HCT116 (cell line): ENCODE results near the gene PCYT1B. TPM values are rescaled to one million over a fixed set of nuclear protein-coding genes. Genes with fewer than 3 reads are reported as not detected.

Source experiments
- ATAC-seq: fragments of 200-7000 bp; cut with Tn5 transposase; 2 replicates; pipeline ENCODE4 v1.9.1; 2020; ENCODE audit warnings: mild to moderate bottlenecking, moderate library complexity
- BruUV-seq: library from RNA; stranded (reverse); fragments of 400-500 nt; replicated peaks from 2 replicates; lab custom pipeline; 2021; lab: Mats Ljungman, UMichigan
- CTCF ChIA-PET: fragments of 300-600 bp; sonication (Branson Sonifier 250); formaldehyde crosslinking; loops from one replicate; lab custom pipeline; 2021; ENCODE audit warnings: antibody characterized with exemption; lab: Charles Lee
- POLR2A ChIA-PET: fragments of 300-600, 350-600 bp; sonication (Branson Sonifier 250); formaldehyde crosslinking; loops from one replicate; lab custom pipeline; 2021; ENCODE audit warnings: antibody characterized with exemption; lab: Charles Lee
- RAD21 ChIA-PET, 2 experiments: fragments of 300-600 bp; sonication (Branson Sonifier 250); formaldehyde crosslinking; loops; one replicate each; lab custom pipeline; 2023; ENCODE audit warnings: low total read pairs in 2 of 2; ENCODE audit not compliant: uncharacterized antibody in 2 of 2, unreplicated experiment in 2 of 2, low non-redundant PET in 1 of 2; lab: Charles Lee
- DNase-seq: peaks from one replicate; pipeline ENCODE4 v3.0.0-alpha.2; 2010; ENCODE audit warnings: low read depth, low spot score
- H2AFZ ChIP-seq: fragments of 200-600 bp; shearing (Covaris generic), sonication (generic); 2 replicates; pipeline ENCODE4 v1.6.1; 2017; ENCODE audit warnings: low read depth, mixed run types, mixed read lengths, antibody characterized with exemption, low read length; ENCODE audit not compliant: poor library complexity, severe bottlenecking
- H3K27ac ChIP-seq: 2 replicates; pipeline ENCODE4 v1.5.1; 2012; ENCODE audit warnings: low read depth, low read length
- H3K27me3 ChIP-seq: fragments of 200-600 bp; sonication (generic); 2 replicates; pipeline ENCODE4 v1.6.1; 2016; ENCODE audit warnings: mixed run types, low read length, mixed read lengths; ENCODE audit not compliant: insufficient read depth
- H3K36me3 ChIP-seq, 2 experiments: fragments of 200-500 bp in 1 of 2; fragments of 200-600 bp in 1 of 2; sonication (Bioruptor generic) in 1 of 2; sonication (generic) in 1 of 2; 2 replicates each; pipeline versions ENCODE4 v1.5.1 to v1.6.1; 2014 to 2016; ENCODE audit warnings: low read length in 2 of 2, inconsistent platforms in 1 of 2, mixed read lengths in 1 of 2, mixed run types in 1 of 2; ENCODE audit not compliant: insufficient read depth in 2 of 2, control insufficient read depth in 1 of 2
- H3K4me1 ChIP-seq, 2 experiments: fragments of 200-600 bp in 1 of 2; sonication (generic) in 1 of 2; 2 replicates each; pipeline versions ENCODE4 v1.5.1 to v1.6.1; 2012 to 2017; ENCODE audit warnings: low read length in 2 of 2, inconsistent platforms in 1 of 2, mild to moderate bottlenecking in 1 of 2, mixed read lengths in 1 of 2, mixed run types in 1 of 2, moderate library complexity in 1 of 2; ENCODE audit not compliant: insufficient read depth in 2 of 2, control insufficient read depth in 1 of 2
- H3K4me2 ChIP-seq: fragments of 200-600 bp; sonication (generic); 2 replicates; pipeline ENCODE4 v1.6.1; 2017; ENCODE audit warnings: mixed run types, low read length, mixed read lengths
- H3K4me3 ChIP-seq, 2 experiments: fragments of 200-600 bp in 1 of 2; sonication (generic) in 1 of 2; replicated peaks in 1 of 2; 2 replicates each; pipeline ENCODE4 v1.5.1; 2011 to 2016; ENCODE audit warnings: low read length in 2 of 2, control low read depth in 1 of 2, low read depth in 1 of 2, mild to moderate bottlenecking in 1 of 2, mixed read lengths in 1 of 2, mixed run types in 1 of 2
- H3K79me2 ChIP-seq: fragments of 200-600 bp; sonication (generic); 2 replicates; pipeline ENCODE4 v1.6.1; 2017; ENCODE audit warnings: mild to moderate bottlenecking, mixed run types, low read length, moderate library complexity, mixed read lengths; ENCODE audit not compliant: insufficient read depth
- H3K9ac ChIP-seq: fragments of 200-600 bp; sonication (generic); 2 replicates; pipeline ENCODE4 v1.6.1; 2016; ENCODE audit warnings: low read length, mixed read lengths
- H3K9me2 ChIP-seq: fragments of 200-600 bp; sonication (generic), shearing (Covaris generic); 2 replicates; pipeline ENCODE4 v1.6.1; 2017; ENCODE audit warnings: mixed run types, mild to moderate bottlenecking, moderate library complexity; ENCODE audit not compliant: insufficient read depth
- H3K9me3 ChIP-seq, 2 experiments: fragments of 200-500 bp in 1 of 2; fragments of 200-600 bp in 1 of 2; sonication (Bioruptor generic) in 1 of 2; sonication (generic) in 1 of 2; 2 replicates each; pipeline ENCODE4 v1.6.1; 2014 to 2017; ENCODE audit warnings: low read length in 2 of 2, mixed read lengths in 2 of 2, inconsistent platforms in 1 of 2, low read depth in 1 of 2, mild to moderate bottlenecking in 1 of 2, mixed run types in 1 of 2, moderate library complexity in 1 of 2; ENCODE audit not compliant: control insufficient read depth in 1 of 2, insufficient read depth in 1 of 2
- H4K20me1 ChIP-seq: fragments of 200-600 bp; sonication (generic), shearing (Covaris generic); 2 replicates; pipeline ENCODE4 v1.6.1; 2017; ENCODE audit warnings: mixed run types, mild to moderate bottlenecking, moderate library complexity; ENCODE audit not compliant: insufficient read depth
- ATF3 ChIP-seq: IDR thresholded peaks from 2 replicates; pipeline ENCODE4 v1.6.1; 2012
- CBX3 ChIP-seq: IDR thresholded peaks from 2 replicates; pipeline ENCODE4 v1.6.1; 2012; ENCODE audit warnings: low read depth
- CEBPB ChIP-seq: IDR thresholded peaks from 2 replicates; pipeline ENCODE4 v1.6.1; 2012; ENCODE audit warnings: low read depth
- EGR1 ChIP-seq: IDR thresholded peaks from 2 replicates; pipeline ENCODE4 v1.6.1; 2012; ENCODE audit warnings: low read depth
- ELF1 ChIP-seq: IDR thresholded peaks from 2 replicates; pipeline ENCODE4 v1.6.1; 2012; ENCODE audit warnings: low read depth, borderline replicate concordance
- EZH2 ChIP-seq: fragments of 200-600 bp; sonication (generic); IDR thresholded peaks from 2 replicates; pipeline ENCODE4 v1.6.1; 2017; ENCODE audit warnings: antibody characterized with exemption, mixed run types
- FOSL1 ChIP-seq: IDR thresholded peaks from 2 replicates; pipeline ENCODE4 v1.6.1; 2012; ENCODE audit warnings: low read depth
- JUND ChIP-seq: IDR thresholded peaks from 2 replicates; pipeline ENCODE4 v1.6.1; 2012
- MAX ChIP-seq: IDR thresholded peaks from 2 replicates; pipeline ENCODE4 v1.6.1; 2012
- POLR2A ChIP-seq: IDR thresholded peaks from 2 replicates; pipeline ENCODE4 v1.7.0; 2011; ENCODE audit warnings: borderline replicate concordance; ENCODE audit not compliant: insufficient read depth, insufficient read length; ENCODE audit errors: extremely low read depth
- POLR2AphosphoS5 ChIP-seq: IDR thresholded peaks from 2 replicates; pipeline ENCODE4 v1.6.1; 2011; ENCODE audit warnings: mild to moderate bottlenecking, low read depth, low read length, moderate library complexity
- RAD21 ChIP-seq: IDR thresholded peaks from 2 replicates; pipeline ENCODE4 v1.6.1; 2012; ENCODE audit warnings: low read depth, mild to moderate bottlenecking
- SIN3A ChIP-seq: IDR thresholded peaks from 2 replicates; pipeline ENCODE4 v1.6.1; 2012; ENCODE audit warnings: low read depth
- SP1 ChIP-seq: IDR thresholded peaks from 2 replicates; pipeline ENCODE4 v1.6.1; 2012; ENCODE audit warnings: low read depth
- SRF ChIP-seq: IDR thresholded peaks from 2 replicates; pipeline ENCODE4 v1.6.1; 2012; ENCODE audit warnings: low read depth
- TCF7L2 ChIP-seq: IDR thresholded peaks from 2 replicates; pipeline ENCODE4 v1.7.0; 2011; ENCODE audit warnings: borderline replicate concordance, inconsistent platforms; ENCODE audit not compliant: insufficient read depth, insufficient read length; ENCODE audit errors: extremely low read depth
- YY1 ChIP-seq: IDR thresholded peaks from 2 replicates; pipeline ENCODE4 v1.6.1; 2011; ENCODE audit warnings: low read length, low read depth, moderate library complexity, mild to moderate bottlenecking; ENCODE audit not compliant: insufficient replicate concordance; ENCODE audit errors: extremely low read depth
- ZBTB33 ChIP-seq: IDR thresholded peaks from 2 replicates; pipeline ENCODE4 v1.6.1; 2011; ENCODE audit warnings: mild to moderate bottlenecking, low read length, moderate library complexity; ENCODE audit not compliant: insufficient replicate concordance; ENCODE audit errors: extremely low read depth
- ZFX ChIP-seq: fragments of 450-650 bp; IDR thresholded peaks from 2 replicates; pipeline ENCODE4 v1.6.1; 2017
- ZNF274 ChIP-seq: fragments of 200-500 bp; sonication (Bioruptor generic); IDR thresholded peaks from 2 replicates; pipeline ENCODE4 v1.6.1; 2014; ENCODE audit warnings: mild to moderate bottlenecking, low read depth, low read length, inconsistent platforms
- intact Hi-C: fragments of 100-400 bp; cut with micrococcal nuclease; formaldehyde crosslinking; loops from 2 replicates; pipeline ENCODE4 v1.10.0; 2022
- total RNA-seq: library from RNA; stranded (reverse); gene quantifications from one replicate; pipeline ENCODE4 v1.2.1, GENCODE V29; 2021; ENCODE audit not compliant: unreplicated experiment

The PCYT1B gene
- total RNA-seq, 1 experiment from 2014 or later = not detected

GRCh38 chrX:24536551-24536950, 110.6 kb downstream of the PCYT1B start:
- no peak for ATAC-seq
- no peaks in the 10 kb centered on the region for H3K79me2 ChIP-seq
- ChIA-PET RAD21 (no interaction called here), POLR2A (no interaction called here), CTCF (no interaction called here)
- no peaks in the 10 kb centered on the region for H4K20me1 ChIP-seq
- no peak for DNase-seq
- no peaks in the 10 kb centered on the region for H3K9me3 ChIP-seq
- H2AFZ ChIP-seq = no peak overlapping the region
- intact Hi-C loops = no loop called here
- no peak overlapping the region for H3K4me3 ChIP-seq
- no peak overlapping the region for H3K4me2 ChIP-seq
- H3K27ac ChIP-seq = no peak overlapping the region
- TF ChIP-seq SRF = no peak
- TF ChIP-seq FOSL1 = no peak
- no peak for TF ChIP-seq YY1
- no peak for TF ChIP-seq ELF1
- TF ChIP-seq POLR2A = no peak
- no peak for TF ChIP-seq CEBPB
- no peak for TF ChIP-seq CBX3
- no peak for TF ChIP-seq MAX
- TF ChIP-seq ZNF274 = no peak
- no peak for TF ChIP-seq RAD21
- TF ChIP-seq ATF3 = no peak
- TF ChIP-seq POLR2AphosphoS5 = no peak
- no peak for TF ChIP-seq JUND
- no peak for TF ChIP-seq ZFX
- TF ChIP-seq SP1 = no peak
- no peak for TF ChIP-seq EGR1
- TF ChIP-seq TCF7L2 = no peak
- TF ChIP-seq ZBTB33 = no peak
- TF ChIP-seq SIN3A = no peak
- no peak for TF ChIP-seq EZH2
- H3K9me2 ChIP-seq = no peaks in the 10 kb centered on the region
- no peaks in the 10 kb centered on the region for H3K36me3 ChIP-seq
- H3K4me1 ChIP-seq = no peaks in the 10 kb centered on the region
- H3K27me3 ChIP-seq = no peaks in the 10 kb centered on the region
- no peak overlapping the region for H3K9ac ChIP-seq
- BruUV-seq = no TSS peak
